Osteocyte (in vitro differentiated cells): ENCODE data around the gene PRKCD. TPM values are rescaled to one million over a fixed set of nuclear protein-coding genes. Genes with fewer than 3 reads are reported as not detected.

Experiments
- DNase-seq: peaks from one replicate; pipeline ENCODE4 v3.0.0; 2021; ENCODE audit warnings: mixed read lengths; ENCODE audit not compliant: unreplicated experiment; ENCODE audit errors: extremely low spot score
- H3K27ac Mint-ChIP-seq: one replicate; pipeline ENCODE4 v1.8.0; 2021; ENCODE audit warnings: mild to moderate bottlenecking, mixed read lengths; ENCODE audit not compliant: unreplicated experiment
- H3K27me3 Mint-ChIP-seq: one replicate; pipeline ENCODE4 v1.8.0; 2021; ENCODE audit warnings: mixed read lengths; ENCODE audit not compliant: unreplicated experiment
- H3K36me3 Mint-ChIP-seq: one replicate; pipeline ENCODE4 v1.8.0; 2021; ENCODE audit warnings: mixed read lengths; ENCODE audit not compliant: unreplicated experiment
- H3K4me1 Mint-ChIP-seq: one replicate; pipeline ENCODE4 v1.8.0; 2021; ENCODE audit warnings: mixed read lengths; ENCODE audit not compliant: unreplicated experiment
- H3K4me3 Mint-ChIP-seq: one replicate; pipeline ENCODE4 v1.8.0; 2021; ENCODE audit warnings: mild to moderate bottlenecking, moderate library complexity, mixed read lengths; ENCODE audit not compliant: unreplicated experiment
- H3K9me3 Mint-ChIP-seq: one replicate; pipeline ENCODE4 v1.8.0; 2021; ENCODE audit warnings: mixed read lengths; ENCODE audit not compliant: unreplicated experiment
- total RNA-seq: library from RNA; stranded (reverse); gene quantifications from 2 replicates; pipeline ENCODE4 v1.2.1, GENCODE V29; 2021
- TF ChIP-seq, protein P1 (sequence below): fragments of 200-600 bp; sonication (generic); IDR thresholded peaks from 2 replicates; pipeline ENCODE4 v1.5.0; 2021; ENCODE audit warnings: antibody characterized with exemption, mild to moderate bottlenecking, moderate library complexity

PRKCD gene
- total RNA-seq, 1 donor from 2014 or later, result 17.1 TPM

DNA sequence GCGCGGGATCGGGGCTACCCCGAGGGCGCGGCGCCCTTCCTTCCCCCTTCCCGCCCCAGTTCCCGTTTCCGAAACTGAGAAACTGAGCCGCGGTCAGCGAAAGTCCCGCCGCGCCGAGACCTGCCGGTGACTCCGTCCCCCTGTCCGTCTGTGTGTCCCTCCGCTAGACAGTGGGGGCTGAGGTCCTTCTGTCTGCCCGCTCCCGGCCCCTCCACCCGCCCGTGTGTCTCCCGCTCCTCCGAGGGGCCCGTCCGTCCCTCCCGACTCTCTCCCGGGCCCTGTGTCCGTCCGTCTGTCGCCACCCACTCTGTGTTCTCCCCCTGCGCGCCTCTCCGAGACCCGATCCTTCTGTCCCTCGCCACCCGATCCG is 426 bp downstream of the PRKCD start:
- H3K9me3 Mint-ChIP-seq, result no peaks in the 10 kb centered on the region
- peaks cover 28% of the 10 kb centered on the region for H3K4me1 Mint-ChIP-seq
- H3K27me3 Mint-ChIP-seq, result no peaks in the 10 kb centered on the region
- peak overlapping the region; percentile 81 for H3K27ac Mint-ChIP-seq
- no peak for DNase-seq
- TF ChIP-seq, protein P1, sequence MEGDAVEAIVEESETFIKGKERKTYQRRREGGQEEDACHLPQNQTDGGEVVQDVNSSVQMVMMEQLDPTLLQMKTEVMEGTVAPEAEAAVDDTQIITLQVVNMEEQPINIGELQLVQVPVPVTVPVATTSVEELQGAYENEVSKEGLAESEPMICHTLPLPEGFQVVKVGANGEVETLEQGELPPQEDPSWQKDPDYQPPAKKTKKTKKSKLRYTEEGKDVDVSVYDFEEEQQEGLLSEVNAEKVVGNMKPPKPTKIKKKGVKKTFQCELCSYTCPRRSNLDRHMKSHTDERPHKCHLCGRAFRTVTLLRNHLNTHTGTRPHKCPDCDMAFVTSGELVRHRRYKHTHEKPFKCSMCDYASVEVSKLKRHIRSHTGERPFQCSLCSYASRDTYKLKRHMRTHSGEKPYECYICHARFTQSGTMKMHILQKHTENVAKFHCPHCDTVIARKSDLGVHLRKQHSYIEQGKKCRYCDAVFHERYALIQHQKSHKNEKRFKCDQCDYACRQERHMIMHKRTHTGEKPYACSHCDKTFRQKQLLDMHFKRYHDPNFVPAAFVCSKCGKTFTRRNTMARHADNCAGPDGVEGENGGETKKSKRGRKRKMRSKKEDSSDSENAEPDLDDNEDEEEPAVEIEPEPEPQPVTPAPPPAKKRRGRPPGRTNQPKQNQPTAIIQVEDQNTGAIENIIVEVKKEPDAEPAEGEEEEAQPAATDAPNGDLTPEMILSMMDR, result no peak
- H3K36me3 Mint-ChIP-seq, result no peaks in the 10 kb centered on the region
- peak overlapping the region; percentile 86 for H3K4me3 Mint-ChIP-seq

- peaks cover 34% of the 10 kb centered on the region for H3K4me1 Mint-ChIP-seq
Observed at GRCh38 chr3:53161820-53162671, 1.0 kb downstream of the PRKCD start.

DNA sequence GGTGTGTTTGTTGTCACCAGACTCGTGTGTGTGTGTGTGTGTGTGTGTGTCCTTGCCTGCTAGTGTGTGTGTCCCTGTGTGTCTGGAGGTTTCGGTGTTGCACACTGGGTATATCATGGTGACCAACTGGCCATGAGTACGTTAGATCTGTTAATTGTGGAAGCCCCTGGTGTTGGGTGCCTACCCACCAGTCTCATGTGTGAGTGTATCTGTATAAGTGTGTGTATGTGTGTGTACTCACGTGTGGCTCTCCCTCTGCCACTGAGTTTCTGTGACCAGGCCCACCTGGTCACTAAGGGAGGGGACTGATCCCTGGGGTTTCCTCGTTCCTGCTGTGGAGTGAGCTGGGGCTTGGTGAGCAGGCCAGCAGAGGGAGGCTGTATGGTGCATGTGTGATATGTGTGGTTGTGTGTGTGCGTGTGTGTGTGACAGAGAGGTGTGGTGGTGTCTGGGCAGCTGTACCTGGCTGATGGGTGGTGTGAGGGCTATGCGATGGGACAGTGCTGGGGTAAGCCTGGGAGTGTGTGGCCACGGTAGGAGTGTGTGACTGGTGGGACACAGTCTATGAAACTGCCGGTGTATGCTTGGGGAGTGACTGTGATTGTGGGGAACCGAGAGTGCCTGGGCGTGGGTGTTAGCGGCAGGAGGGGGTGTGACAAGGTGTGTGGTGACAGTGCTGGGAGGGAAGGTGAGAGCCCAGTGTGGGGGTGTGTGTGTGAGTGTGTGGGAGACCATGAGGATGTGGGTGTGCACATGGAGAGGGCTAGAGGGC is 1.8 kb downstream of the PRKCD start:
- peak overlapping the region; percentile 80 for H3K4me3 Mint-ChIP-seq
- TF ChIP-seq, protein P1, result no peak
- no peaks in the 10 kb centered on the region for H3K9me3 Mint-ChIP-seq
- H3K27me3 Mint-ChIP-seq, result no peaks in the 10 kb centered on the region
- DNase-seq, result no peak
- no peaks in the 10 kb centered on the region for H3K36me3 Mint-ChIP-seq
- H3K4me1 Mint-ChIP-seq, result peaks cover 42% of the 10 kb centered on the region
- peak overlapping the region; percentile 69 for H3K27ac Mint-ChIP-seq

More at GRCh38 chr3:53161820-53162671, 1.0 kb downstream of the PRKCD start:
- H3K4me3 Mint-ChIP-seq, result peak overlapping the region; percentile 86
- peak overlapping the region; percentile 81 for H3K27ac Mint-ChIP-seq
- H3K36me3 Mint-ChIP-seq, result no peaks in the 10 kb centered on the region
- no peaks in the 10 kb centered on the region for H3K27me3 Mint-ChIP-seq
- H3K9me3 Mint-ChIP-seq, result no peaks in the 10 kb centered on the region
- no peak for DNase-seq
- TF ChIP-seq, protein P1, result no peak

- Mint-ChIP-seq H3K9me3 (no peaks in the 10 kb centered on the region), H3K36me3 (no peaks in the 10 kb centered on the region), H3K4me1 (peaks cover 49% of the 10 kb centered on the region), H3K27ac (peak overlapping the region; percentile 69), H3K27me3 (no peaks in the 10 kb centered on the region), H3K4me3 (no peak overlapping the region)
- TF ChIP-seq, protein P1, result no peak
- no peak for DNase-seq
Observed at GRCh38 chr3:53163444-53164387, 2.7 kb downstream of the PRKCD start.
